ENCODE measurements around the gene DPP9.
"Not testable (repeated sequence)": the region's sequence is repeated elsewhere in the genome, so short reads cannot be mapped to it uniquely, and the experiment has no call there.

- not testable (repeated sequence) for TF ChIP-seq CTCF, EZH2 (IDR thresholded peaks at IDR 0.05)
Observed at GRCh38 chr19:4745175-4745574, 21.5 kb upstream of the DPP9 start.

All from neural progenitor cell (in vitro differentiated cells).